ENCODE results near the gene SLC7A10. TPM values are rescaled to one million over a fixed set of nuclear protein-coding genes. Genes with fewer than 3 reads are reported as not detected.
"Not testable (repeated sequence)": the region's sequence is repeated elsewhere in the genome, so short reads cannot be mapped to it uniquely, and the experiment has no call there.

SLC7A10 gene
- total RNA-seq, 1 experiment from 2014 or later: not detected

DNA sequence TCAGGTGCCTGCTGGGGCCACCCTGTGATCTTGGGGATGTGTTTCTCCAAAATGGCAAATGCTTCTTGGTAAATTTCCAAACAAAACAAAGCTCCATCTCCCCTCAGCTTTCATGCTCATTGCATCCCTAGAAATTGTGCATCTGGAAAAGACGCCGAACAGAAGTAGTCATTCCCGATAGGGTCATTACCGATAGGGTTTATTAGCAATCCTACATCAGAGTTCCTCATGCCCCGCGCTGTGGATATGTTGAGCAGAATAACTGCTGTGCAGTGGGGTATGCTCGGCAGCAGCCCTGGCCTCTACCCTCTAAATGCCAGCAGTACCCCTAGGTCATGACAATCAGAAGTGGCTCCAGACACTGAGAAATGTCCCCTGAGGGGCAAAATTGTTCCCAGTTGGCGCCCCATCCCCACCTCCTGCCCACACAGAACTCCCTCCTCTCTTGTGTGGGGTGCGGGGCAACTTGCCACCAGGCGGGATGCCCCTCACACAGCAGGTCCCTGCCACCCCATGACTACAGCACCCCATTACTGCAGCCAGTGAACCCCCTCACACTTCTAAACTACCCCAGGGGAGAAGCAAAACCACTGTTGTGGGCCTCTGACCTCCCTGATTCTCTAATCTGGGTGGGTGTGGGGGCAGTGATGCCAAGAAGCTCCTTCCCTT is 13.0 kb upstream of the SLC7A10 start:
- DNase-seq (ENCODE audit: low spot score): no peak

GRCh38 chr19:33236696-33237390 is 11.2 kb upstream of the SLC7A10 start:
- no peak for DNase-seq (ENCODE audit: low spot score)

- no peak for DNase-seq (ENCODE audit: low spot score)
Observed at GRCh38 chr19:33235996-33236350, 10.3 kb upstream of the SLC7A10 start.

DNA sequence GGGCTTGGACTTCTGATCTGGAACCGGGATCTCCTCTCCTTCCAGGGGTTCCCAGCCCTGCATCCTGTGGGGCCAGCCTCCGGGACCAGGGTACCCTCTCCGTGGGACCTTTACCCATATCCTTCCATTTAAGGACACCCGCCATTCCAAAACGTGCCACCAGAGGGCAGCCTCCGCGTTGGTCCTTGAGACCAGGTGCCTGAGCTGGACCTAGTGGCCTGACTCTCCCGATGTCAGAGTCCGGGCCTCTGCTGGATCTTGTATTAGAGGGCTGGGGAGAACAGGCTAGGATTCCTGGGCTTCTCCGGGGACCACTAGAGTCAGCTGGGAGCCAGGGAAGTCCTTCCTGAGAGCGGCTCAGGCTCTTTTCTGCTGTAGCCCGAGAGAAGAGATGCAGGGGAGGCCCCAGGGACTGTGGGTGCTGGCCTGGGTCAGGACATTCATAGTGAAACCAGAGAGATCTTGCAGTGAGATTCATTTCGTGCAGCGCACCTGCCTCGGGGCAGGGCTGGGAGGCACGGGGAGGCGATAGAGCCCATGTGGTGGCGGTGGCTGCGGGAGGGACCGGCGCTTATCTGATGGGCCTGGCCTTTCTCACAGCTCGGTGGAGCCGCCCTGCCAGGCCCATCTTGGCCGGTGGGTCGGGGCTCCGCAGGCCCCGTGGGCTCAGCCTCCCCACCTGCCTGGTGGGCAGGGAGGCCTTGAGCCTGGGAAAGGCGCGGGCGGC is 9.8 kb upstream of the SLC7A10 start:
- DNase-seq (ENCODE audit: low spot score): peak; percentile 76

- no peak for DNase-seq (ENCODE audit: low spot score)
Observed at GRCh38 chr19:33234736-33235135, 9.1 kb upstream of the SLC7A10 start.

DNA sequence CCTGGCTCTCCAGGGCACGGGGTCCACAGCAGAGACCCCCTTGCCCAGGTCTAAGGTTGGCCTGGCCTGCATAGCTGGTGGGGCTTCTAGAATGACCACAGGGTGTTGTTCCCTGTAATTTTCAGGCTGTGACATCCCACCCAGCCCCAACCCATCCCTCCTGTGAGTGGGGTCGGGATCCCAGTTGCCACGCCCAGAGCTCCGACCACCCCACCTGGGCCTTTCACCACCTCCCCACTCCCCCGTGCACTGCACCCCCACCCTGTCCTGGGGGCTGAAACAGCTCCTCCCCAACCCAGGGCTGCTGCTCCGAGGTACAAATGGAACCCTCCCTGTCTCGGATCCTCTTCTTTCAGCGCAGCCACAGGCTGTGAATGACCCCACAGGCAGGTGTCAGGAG is 8.4 kb upstream of the SLC7A10 start:
- no peak for DNase-seq (ENCODE audit: low spot score)

DNA sequence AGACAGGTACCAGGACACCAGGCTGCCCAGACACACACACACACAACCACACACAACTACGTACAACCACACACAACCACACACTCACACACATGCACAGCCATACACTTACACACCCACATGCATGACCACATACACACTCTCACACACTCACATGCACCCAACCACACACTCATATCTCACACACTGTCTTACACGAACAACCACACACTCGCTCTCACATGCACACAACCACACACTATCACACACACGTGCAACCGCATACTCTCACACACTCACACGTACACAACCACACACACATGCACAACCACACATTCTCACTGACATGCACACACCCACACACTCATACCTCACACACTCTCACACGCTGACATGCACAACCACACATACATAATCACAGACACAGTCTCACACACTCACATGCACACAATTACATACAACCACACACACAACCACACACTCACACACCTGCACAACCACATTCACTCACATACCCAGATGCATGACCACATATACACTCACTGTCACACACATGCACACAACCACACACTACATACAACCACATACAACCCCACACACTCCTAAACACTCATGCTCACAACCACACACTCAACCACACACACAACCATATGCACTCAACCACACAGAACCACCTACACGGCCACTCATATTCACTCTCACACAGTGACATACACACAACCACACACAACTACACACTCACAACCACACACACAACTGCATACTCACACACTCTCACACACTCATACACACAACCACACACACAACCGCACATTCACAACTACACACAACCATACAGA is 7.6 kb upstream of the SLC7A10 start:
- DNase-seq (ENCODE audit: low spot score): no peak

GRCh38 chr19:33232656-33233055 is 7.0 kb upstream of the SLC7A10 start:
- no peak for DNase-seq (ENCODE audit: low spot score)

- no peak for DNase-seq (ENCODE audit: low spot score)
Observed at GRCh38 chr19:33231511-33231910, 5.9 kb upstream of the SLC7A10 start.

- no peak for DNase-seq (ENCODE audit: low spot score)
Observed at GRCh38 chr19:33229962-33230361, 4.3 kb upstream of the SLC7A10 start.

DNA sequence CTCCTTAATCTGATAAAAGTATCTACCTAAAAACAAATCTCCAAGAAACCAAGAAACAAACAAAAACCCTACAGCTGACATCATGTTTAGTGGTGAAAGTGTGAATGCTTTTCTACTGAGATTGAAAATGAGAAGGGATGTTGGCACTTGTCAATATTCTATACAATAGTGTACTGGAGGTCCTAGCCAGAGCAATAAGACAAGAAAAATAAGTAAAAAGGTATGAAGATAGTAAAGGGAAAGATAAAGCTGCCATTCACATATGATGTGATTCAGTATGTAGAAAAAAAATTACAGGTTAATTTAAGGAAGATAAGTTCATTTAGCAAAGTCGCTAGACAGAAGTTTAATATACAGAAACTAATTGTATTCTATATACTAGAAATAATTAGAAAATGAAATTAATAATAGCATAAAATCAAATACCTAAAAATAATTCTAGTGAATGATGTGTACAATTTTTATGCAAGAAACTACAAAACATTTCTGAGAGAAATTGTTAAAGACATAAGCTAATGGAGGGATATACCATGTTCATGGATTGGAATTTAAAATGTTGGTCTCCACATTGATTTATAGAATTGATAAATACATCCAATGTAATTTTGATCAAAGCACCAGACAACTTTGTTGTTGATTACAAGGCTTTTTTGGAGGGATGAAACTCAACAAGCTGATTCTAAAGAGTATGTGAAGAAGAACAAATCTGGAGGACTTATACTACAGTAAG is 2.4 kb upstream of the SLC7A10 start:
- DNase-seq (ENCODE audit: low spot score): no peak

DNA sequence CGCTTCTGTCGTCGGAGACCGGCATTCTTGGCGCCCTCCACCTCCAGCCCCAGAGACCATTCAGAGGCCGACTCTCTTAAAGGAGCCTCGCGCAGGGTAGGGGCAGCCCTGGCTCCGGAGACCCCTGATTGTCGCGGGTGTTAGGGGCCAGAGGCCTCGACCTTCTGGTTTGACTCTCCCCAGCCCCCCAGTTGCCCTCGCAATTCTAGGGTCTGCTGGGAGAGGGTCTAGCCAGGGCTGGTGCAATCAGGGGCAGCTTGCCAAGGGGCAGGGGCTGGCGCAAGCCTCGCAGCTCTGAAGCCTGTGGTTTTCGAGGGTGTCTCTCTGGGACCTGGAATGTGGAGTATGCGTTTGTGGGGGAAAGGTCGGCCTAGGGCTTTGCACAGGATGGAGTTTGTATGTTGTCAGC is 1.6 kb upstream of the SLC7A10 start:
- no peak for DNase-seq (ENCODE audit: low spot score)

DNA sequence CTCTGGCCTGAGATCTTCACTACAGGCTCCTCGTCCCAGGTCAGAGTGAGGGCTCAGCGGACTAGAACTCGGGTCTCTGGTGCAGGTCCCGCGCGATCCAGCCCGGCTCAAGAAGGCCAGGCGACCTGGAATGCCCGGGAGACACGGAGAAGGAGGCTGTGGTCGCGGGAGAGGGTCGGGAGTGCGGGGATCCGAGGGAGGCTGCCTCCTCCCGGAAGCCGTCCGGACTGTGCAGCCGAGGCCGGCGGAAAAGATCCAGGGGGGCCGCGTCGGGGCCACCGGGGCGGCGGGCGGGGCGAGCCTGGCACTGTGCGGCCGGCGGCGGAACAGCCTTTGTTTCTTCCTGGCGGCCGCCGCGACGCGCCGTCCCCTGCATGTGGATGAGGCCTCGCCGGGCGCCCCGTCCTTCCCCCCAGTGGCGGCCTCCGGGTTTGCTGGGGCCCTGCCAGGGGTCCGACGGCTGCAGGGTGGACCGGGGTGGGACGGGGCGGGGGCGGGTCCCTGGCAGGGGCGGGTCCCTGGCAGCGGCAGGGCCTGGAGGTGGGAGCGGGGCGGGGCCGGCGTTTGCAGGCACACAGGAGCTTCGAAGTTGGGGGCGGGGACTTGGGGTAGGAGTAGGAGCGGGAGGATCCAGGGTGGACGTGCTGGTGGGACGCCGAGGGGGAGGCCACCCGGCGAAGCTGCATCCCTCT is 1.0 kb upstream of the SLC7A10 start:
- DNase-seq (ENCODE audit: low spot score): no peak

DNA sequence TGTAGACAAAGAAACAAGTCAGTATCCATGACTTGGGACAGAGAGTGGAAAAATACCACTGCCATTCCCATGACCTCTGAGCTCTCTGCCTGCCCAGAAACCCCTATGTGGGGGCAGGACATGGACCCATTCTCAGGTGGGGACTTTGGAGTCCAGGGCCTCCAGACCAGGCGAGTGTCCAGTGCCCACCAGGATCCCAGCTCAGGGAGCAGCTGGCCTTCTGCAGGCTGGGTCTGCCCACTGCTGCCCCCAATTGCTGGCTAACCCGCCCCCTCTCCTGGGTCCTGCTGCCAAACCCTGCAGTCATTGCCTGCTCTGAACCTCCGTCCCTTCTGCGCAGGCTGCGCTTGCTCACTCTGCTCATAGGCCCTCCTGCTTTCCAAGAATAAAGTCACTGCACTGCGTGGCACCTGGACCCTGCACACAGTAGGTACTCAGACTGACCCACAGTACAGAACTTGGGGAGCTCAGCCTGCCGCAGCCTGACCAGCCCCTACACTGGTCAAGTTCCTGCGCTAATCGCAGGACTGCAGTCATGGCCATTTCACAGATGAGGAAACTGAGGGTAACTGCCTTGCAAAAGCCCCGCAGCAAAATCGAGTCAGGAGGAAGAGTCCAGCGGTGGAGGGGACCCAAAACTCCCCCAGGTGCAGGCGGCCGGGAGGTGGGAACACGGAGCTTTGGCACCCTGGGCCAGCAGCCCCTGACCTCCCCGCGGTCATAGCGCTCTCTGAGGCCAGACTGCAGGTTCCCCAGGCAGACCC is 774 bp downstream of the SLC7A10 start:
- DNase-seq (ENCODE audit: low spot score): no peak

DNA sequence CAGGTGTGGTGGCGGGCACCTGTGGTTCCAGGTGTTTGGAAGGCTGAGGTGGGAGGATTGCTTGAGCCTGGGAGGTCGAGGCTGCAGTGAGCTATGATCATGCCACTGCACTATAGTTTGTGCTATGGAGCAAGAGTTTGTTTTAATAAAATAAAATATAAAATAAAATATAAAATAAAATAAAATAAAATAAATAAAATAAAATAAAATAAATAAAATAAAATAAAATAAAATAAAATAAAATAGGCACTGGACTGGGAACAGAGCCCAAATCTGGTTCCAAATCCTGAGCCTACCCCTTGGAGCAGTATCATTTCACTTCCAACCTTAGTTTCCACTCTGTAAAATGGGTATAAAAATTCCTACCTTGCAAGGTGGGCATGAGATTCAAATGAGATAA is 3.4 kb downstream of the SLC7A10 start:
- DNase-seq (ENCODE audit: low spot score): not testable (repeated sequence)

DNA sequence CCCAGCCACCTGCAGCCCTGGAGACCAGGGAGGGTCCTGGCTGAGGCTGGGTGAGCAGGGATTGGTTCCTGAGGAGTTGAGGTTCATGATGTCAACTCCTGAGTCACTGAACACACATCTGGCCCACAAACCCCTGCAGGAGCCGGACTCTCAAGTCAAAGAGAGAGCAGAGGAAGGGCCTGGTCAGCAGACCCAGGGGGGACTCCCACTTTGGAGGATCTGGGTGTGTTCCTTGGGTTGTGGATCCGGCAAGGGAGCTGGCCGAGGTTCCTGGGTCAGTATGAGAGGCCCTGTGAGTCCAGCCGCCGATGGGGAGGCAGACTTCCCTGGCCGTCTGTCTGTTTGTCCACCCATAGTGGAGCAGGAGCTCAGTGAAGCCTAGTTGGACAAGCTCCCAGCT is 4.0 kb downstream of the SLC7A10 start:
- no peak for DNase-seq (ENCODE audit: low spot score)

GRCh38 chr19:33220735-33221134 is 4.9 kb downstream of the SLC7A10 start:
- no peak for DNase-seq (ENCODE audit: low spot score)

DNA sequence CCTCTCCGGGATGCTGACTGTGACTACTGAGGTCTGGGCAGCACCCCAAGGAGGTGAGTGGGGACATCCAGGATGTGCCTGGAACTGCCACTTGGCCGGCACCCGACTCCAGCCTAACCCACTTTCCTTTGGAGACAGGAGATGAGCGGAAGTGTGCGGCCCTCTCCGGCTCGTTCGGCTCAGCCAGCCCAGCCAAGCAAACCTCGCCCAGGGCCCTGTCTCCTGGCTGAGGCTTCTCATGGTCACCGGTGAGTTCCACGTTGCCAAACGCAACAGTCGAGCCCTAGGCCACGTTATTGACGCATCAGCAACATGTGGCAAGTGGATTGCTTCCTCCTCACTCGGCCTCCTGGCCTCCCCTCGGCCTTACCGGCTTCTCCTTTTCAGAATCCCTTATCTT is 5.5 kb downstream of the SLC7A10 start:
- no peak for DNase-seq (ENCODE audit: low spot score)

DNA sequence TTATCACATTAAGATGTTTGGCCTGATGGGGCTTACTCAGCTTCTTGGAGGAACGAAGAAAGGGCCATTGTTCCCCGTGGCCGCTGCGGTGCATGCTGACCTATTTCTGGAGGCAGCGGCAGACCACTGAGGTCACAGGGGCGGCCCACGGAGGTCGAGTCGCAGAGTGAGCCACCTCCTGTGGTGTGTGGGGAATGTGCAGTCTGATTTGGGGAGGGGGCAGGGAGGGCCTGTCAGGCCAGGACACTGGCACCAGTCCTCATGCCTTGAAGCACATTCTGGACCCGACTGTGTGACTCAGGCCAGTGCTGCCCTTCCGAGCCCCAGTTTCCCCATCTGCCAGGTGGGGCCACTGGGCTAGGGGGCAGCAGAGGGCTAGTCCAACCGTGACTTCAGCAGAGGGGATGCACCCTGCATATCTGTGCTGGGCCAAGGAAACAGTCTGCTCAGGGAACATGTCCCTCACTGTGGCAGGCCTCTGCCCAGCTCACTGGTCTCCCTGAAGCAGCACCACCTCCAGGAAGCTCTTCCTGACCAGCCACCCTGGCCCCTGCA is 6.3 kb downstream of the SLC7A10 start:
- no peak for DNase-seq (ENCODE audit: low spot score)

GRCh38 chr19:33217881-33218280 is 7.8 kb downstream of the SLC7A10 start:
- DNase-seq (ENCODE audit: low spot score): no peak

Data from H4 (cell line).